RWPE2 (cell line): ENCODE results near the gene KIRREL3.

Experiments
- ATAC-seq: fragments of 200-7000 bp; cut with Tn5 transposase; 3 replicates; pipeline ENCODE4 v1.9.1; 2021; ENCODE audit warnings: low read depth
- DNase-seq: peaks from one replicate; pipeline ENCODE4 v3.0.0-alpha.2; 2020; ENCODE audit warnings: low spot score
- H3K27ac ChIP-seq: fragments of 450-650 bp; 2 replicates; pipeline ENCODE4 v1.5.1; 2017; ENCODE audit warnings: mild to moderate bottlenecking; ENCODE audit not compliant: poor library complexity, severe bottlenecking
- H3K27me3 ChIP-seq: fragments of 250-450 bp; sonication (Bioruptor Pico); 2 replicates; pipeline ENCODE4 v1.5.1; 2021; ENCODE audit warnings: mild to moderate bottlenecking, moderate library complexity; ENCODE audit not compliant: insufficient read depth, poor library complexity, severe bottlenecking
- H3K36me3 ChIP-seq: fragments of 250-450 bp; sonication (Bioruptor Pico); 2 replicates; pipeline ENCODE4 v1.5.1; 2020; ENCODE audit warnings: low read depth, mild to moderate bottlenecking, moderate library complexity
- H3K4me1 ChIP-seq: fragments of 250-450 bp; sonication (Bioruptor Pico); 2 replicates; pipeline ENCODE4 v1.5.1; 2021; ENCODE audit warnings: mild to moderate bottlenecking, moderate library complexity; ENCODE audit not compliant: insufficient read depth, poor library complexity, severe bottlenecking
- H3K4me3 ChIP-seq: fragments of 250-450 bp; sonication (Bioruptor Pico); 2 replicates; pipeline ENCODE4 v1.5.1; 2021; ENCODE audit warnings: mild to moderate bottlenecking, moderate library complexity; ENCODE audit not compliant: severe bottlenecking
- H3K9me3 ChIP-seq: fragments of 250-450 bp; sonication (Bioruptor Pico); 2 replicates; pipeline ENCODE4 v1.5.1; 2021; ENCODE audit warnings: mild to moderate bottlenecking, moderate library complexity; ENCODE audit not compliant: severe bottlenecking
- TF ChIP-seq, protein P1 (sequence below): fragments of 450-650 bp; IDR thresholded peaks from one replicate; pipeline ENCODE4 v1.5.1; 2017; ENCODE audit warnings: mild to moderate bottlenecking, moderate library complexity; ENCODE audit not compliant: poor library complexity, severe bottlenecking

KIRREL3 gene

DNA sequence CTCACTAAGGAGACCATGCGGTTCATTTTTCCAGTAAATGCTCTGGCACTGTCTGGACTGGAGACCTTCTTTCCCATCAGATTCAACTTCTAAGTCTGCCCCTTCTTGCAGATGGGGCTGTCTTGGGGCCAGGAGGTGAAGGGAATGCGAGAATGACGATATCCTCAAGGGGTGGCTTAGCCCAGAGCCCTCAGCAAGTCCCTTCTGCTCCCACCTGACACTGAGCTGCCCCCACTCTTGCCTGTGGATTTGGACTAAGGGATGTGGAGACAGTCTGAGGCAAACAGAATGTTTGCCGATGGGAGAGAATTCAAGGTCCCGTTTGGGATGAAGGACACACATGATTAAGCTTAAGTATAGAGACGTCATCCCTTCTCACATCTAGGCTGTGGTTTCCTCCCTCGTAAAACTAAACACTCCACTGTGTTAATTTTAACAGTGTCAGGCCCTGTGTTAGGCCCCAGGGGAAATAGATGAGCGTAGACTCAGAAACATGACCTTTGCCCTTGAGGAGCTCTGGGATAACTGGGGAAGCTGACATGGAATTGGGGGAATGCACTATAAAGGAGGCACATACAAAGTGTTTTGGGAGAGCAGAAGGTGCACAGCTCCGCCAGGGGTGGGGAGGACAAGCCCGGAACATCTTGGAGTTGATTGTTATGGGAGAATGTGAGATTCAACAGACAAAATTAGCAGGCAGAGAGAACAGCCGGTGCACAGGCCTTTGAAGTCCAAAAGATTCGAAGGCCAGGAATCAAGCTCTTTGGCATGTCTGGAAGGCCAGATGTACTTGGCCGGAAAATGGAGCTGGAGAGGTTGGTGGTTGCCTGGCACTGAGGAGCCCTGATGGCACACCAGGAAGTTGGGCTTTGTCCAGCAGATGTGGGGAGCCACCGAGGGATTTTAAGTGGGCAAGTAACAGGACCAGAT, 573.5 kb downstream of the KIRREL3 start:
- TF ChIP-seq, protein P1, sequence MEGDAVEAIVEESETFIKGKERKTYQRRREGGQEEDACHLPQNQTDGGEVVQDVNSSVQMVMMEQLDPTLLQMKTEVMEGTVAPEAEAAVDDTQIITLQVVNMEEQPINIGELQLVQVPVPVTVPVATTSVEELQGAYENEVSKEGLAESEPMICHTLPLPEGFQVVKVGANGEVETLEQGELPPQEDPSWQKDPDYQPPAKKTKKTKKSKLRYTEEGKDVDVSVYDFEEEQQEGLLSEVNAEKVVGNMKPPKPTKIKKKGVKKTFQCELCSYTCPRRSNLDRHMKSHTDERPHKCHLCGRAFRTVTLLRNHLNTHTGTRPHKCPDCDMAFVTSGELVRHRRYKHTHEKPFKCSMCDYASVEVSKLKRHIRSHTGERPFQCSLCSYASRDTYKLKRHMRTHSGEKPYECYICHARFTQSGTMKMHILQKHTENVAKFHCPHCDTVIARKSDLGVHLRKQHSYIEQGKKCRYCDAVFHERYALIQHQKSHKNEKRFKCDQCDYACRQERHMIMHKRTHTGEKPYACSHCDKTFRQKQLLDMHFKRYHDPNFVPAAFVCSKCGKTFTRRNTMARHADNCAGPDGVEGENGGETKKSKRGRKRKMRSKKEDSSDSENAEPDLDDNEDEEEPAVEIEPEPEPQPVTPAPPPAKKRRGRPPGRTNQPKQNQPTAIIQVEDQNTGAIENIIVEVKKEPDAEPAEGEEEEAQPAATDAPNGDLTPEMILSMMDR = no peak
- no peaks in the 10 kb centered on the region for H3K9me3 ChIP-seq
- no peaks in the 10 kb centered on the region for H3K27me3 ChIP-seq
- no peak overlapping the region for H3K27ac ChIP-seq
- no peaks in the 10 kb centered on the region for H3K36me3 ChIP-seq
- no peak overlapping the region for H3K4me3 ChIP-seq
- ATAC-seq (no peak), DNase-seq (no peak)
- peaks cover 18% of the 10 kb centered on the region for H3K4me1 ChIP-seq

DNA sequence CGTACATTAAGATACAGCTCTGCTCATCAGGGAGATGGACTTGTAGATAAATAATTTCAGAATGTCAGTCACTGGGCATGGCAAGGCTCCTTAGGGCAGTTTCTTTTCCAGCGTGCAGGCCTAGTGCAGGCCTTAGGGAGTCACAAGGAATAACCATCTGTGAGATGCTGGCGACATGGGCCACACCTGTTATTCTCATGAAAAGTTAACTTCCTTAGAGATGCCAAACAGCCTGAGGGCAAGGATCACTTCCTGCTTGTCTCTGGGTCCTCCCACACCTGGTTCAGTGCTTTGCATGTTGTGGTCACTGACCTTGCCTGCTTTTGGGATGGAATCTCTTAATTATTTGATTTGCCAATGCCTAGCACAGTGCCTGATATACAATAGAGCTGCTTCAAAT, 574.5 kb downstream of the KIRREL3 start:
- H3K27me3 ChIP-seq = no peaks in the 10 kb centered on the region
- no peak overlapping the region for H3K27ac ChIP-seq
- peaks cover 8% of the 10 kb centered on the region for H3K4me1 ChIP-seq
- H3K36me3 ChIP-seq = no peaks in the 10 kb centered on the region
- TF ChIP-seq, protein P1 = no peak
- ATAC-seq (no peak; the same call in 2 of the 3 replicates), DNase-seq (no peak)
- no peak overlapping the region for H3K4me3 ChIP-seq
- H3K9me3 ChIP-seq = no peaks in the 10 kb centered on the region

DNA sequence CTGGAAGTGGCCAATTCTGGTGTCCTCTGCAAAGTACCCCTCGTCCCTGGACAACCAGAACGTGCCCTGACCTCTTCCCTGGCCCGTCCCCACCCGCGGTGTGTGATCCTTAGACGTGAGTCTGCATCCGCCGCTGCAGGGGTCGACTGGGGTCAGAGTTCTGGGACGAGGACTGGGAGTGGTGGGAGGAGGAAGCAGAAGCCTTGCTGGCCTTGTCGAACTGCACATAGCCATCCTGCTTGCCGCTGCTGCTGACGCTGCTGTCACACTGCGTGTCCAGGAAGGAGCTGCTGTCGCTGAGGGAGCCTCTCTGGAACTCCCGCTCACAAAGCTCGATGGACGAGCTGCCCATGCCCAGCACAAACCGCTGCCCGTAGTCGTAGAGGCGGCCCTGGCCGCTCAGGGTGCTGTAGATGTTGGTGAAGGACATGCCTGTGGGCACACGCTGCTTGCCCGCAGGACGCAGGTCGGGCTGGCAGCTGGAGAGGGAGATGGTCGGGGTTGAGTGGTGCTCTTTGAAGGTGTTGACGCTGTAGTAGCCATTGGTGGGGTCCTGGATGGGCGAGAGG, 576.0 kb downstream of the KIRREL3 start:
- no peaks in the 10 kb centered on the region for H3K36me3 ChIP-seq
- DNase-seq (no peak), ATAC-seq (no peak)
- TF ChIP-seq, protein P1 = no peak
- no peaks in the 10 kb centered on the region for H3K4me1 ChIP-seq
- no peak overlapping the region for H3K27ac ChIP-seq
- H3K27me3 ChIP-seq = no peaks in the 10 kb centered on the region
- H3K9me3 ChIP-seq = no peaks in the 10 kb centered on the region
- H3K4me3 ChIP-seq = no peak overlapping the region

DNA sequence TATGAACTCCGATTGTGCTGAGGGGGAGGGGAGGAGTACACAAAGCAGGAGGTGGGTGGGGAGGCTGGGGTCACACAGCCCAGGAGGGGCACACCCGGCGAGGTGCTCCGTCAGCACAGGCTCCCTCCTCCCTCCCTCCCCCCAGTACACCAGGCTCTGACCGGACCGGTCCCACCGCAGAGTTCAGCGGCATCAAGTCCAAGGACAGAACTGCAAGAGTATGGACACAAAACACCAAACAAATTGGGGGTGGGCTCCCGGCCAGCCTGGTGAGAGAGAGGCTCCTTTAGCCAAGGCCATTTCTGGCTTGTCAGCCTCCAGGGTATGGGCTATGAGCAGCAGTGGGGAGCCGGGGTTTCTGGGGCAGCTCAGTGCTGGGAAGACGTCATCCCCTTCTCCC, 576.8 kb downstream of the KIRREL3 start:
- H3K9me3 ChIP-seq = no peaks in the 10 kb centered on the region
- no peak overlapping the region for H3K27ac ChIP-seq
- no peak for DNase-seq
- ATAC-seq = no peak
- TF ChIP-seq, protein P1 = no peak
- H3K27me3 ChIP-seq = no peaks in the 10 kb centered on the region
- no peaks in the 10 kb centered on the region for H3K4me1 ChIP-seq
- no peaks in the 10 kb centered on the region for H3K36me3 ChIP-seq
- H3K4me3 ChIP-seq = no peak overlapping the region

DNA sequence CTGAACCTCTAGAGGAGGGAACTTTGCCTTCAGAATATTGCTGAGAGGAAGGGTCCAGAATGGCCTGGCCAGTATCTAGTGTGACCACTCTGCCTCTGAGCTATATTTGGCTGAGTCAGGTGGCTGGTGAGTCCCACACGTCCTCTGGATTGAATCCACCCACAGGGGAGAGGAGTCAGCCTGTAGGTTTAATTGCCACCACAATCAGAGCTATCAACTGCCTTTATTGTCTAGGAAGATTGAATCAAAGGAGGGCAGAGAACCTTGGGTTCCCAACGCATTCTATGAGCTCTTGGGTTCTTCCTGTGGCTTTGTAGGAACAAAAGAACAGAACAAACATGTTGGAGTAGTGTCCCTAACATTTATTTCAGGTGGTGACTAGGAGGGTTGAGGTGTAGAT, 577.4 kb downstream of the KIRREL3 start:
- TF ChIP-seq, protein P1 = no peak
- H3K27me3 ChIP-seq = no peaks in the 10 kb centered on the region
- no peak overlapping the region for H3K27ac ChIP-seq
- no peak overlapping the region for H3K4me3 ChIP-seq
- no peaks in the 10 kb centered on the region for H3K36me3 ChIP-seq
- no peaks in the 10 kb centered on the region for H3K4me1 ChIP-seq
- no peak for DNase-seq
- no peak for ATAC-seq
- no peaks in the 10 kb centered on the region for H3K9me3 ChIP-seq
